CD4-positive, alpha-beta T cell treated with Interleukin-1 beta for 1 hour (primary cell): Measurements from ENCODE around the gene SPOP.

ENCODE experiments used
- DNase-seq, 2 donors: peaks; one replicate each; pipeline ENCODE4 v3.0.0-alpha.2; 2020 to 2022

SPOP gene

DNA sequence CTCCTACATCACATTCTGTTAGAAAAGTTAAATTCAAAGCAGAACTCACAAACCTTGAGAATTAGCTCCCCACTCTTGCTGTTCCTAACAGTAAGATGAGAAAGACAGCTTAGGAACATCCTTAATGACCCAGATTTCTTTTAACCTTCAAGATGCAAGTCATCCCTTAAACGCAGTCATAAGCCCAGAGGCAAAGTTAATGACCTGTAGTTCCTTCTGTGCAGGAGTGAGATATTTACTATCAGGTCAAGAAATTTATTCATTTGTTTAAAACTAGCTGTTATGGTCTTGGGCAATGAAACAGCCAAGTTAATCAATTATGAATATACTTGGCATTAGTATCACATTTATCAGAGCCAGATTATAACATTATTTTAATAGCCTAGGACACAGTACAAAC is 65.2 kb downstream of the SPOP start:
- no peak for DNase-seq

DNA sequence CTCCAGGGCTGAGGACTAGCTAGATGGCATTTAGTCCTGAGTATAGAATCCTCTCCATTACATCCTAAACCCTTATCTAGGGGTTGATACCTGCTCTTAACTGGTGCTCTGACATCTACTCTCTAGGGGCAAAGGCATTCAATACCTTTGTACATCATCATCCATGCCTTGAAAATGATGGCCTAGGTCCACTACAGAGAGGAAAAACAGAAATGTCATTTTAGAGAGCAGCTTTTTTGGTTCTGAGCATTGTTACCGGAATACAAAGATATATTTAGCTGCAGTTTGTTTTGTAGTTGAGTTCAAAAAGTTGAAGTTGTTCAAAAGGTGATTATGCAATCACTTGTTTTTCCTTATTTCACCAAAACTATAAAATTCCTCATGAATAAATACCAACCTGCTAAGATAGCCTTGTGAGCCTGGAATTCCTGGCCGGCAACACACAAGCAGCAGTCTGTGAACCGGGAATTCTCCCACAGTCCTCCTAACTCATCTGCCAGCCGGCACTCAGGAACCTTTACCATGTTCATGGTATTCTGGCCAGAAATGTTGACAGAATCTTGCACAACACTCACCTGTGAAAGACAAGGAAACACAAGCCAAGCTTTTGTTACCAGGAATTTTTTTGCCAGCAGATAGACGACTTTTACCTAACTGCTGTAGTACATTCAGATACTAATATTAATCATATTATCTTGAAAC is 66.9 kb downstream of the SPOP start:
- DNase-seq = no peak

DNA sequence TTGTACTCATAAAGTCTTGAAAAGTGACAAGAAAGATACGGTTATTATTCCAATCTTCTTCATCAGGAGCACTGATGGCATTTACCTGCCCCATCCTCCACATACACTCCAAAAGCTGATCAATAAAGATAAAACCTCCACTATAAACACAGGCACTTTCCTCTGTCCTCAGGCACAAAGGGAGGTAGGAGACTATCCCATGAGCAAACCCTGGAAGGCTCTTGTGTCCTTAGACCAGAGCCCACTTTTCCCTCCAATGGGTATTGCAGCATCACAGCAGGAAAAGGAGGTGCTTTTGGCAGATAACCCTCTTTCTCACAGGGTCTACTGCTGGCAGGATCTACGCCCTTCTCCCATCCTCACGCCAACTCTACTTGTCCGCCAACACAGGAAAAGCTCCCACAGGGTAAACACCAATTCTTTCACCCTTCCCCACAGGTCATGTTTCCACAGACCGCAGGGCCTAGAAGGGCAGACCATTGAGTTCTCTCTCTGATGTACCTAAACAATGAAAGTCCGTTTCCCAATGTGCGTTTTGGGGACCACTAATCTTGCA is 73.5 kb downstream of the SPOP start:
- no peak for DNase-seq

DNA sequence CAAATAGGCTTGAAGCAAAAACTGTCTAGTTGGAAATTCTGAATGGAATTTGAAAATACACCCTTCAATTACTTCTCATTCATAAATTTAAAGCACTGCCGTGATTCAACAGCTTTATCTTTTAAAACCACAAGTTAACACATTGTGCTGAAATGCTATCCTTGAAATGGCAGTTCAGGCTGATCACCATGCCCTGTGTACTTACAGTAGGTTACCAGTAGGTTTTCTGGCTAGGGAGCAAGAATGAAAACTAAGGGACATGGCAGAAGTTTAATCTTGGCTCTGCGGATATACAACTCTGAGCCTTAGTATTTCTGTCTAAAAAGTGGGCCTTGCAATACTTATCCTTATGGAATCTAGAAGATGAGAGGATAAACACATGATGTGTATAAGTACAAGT is 74.2 kb downstream of the SPOP start:
- DNase-seq = no peak

DNA sequence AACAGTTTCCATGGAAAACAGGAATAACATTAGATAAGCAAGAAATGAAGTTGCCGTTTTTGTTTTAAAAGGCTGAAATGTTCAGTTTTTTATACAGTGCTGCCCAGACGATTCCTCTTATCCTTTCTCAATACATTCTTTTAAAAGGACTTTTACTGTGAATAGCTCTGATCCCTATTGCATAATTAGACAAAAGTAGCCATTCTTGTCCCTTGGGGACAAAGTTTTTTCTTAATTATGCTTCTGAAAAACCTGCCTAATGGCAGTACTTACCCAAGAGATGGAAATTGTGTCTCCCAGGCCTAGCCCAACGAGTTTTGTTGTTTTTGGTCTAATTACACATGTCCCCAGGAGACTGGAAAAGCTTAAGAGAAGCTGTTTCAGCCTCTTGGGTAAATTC is 74.7 kb downstream of the SPOP start:
- DNase-seq = no peak

DNA sequence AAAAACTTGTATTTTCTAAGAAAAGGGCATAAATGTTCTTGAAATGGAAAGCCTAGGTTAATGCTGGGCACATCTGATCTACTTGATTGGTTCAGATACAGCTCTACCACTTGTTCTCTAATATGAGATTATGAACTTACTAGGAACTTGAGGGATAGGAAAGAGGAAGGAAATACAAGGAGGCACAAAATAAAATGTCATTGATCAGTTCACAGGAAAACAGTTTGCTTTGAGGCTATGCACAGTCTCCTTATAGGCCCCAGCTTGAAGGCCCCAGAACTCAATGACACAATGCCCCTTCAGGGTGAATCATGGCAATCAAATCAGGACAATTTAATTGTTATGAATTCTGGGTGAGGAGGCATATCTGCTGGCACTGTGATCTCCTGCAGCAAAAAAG is 75.1 kb downstream of the SPOP start:
- DNase-seq = no peak

DNA sequence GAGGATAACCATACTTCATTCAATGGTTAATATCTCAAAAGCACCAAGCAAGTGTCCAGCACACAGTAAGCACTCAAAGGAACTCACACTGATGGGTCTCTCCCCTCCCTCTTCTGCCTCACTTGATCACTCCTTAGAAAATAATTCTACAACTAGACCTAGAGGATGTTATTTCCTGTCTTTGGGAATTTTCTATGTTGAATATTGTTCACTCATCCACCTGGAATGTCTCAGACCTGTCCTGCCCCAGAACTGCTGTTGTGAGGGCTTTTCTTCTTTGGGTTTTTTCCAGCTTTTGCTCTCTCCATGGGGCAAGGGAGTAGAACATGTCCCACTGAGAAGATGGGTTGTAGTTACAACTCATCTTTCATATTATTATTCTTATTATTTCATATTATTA is 76.9 kb downstream of the SPOP start:
- DNase-seq = no peak

DNA sequence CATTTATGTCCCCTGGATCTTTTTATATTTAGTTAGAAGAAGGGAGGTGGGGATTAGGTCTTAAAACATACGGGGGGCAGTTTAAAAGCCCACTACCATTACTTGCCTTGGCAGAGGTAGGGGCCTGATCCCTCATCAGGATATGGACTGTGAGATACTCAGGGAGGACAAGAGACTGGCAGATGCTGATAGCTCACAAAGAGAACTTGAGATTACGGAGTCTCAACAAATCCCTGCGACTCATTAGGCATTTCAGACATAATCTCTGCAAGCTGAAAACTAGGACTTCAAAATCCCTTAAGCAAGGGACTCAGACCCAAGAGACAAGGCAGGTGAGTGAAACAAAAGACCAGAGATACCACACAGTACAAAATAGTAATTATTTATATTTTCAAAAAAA is 79.0 kb downstream of the SPOP start:
- DNase-seq = no peak

DNA sequence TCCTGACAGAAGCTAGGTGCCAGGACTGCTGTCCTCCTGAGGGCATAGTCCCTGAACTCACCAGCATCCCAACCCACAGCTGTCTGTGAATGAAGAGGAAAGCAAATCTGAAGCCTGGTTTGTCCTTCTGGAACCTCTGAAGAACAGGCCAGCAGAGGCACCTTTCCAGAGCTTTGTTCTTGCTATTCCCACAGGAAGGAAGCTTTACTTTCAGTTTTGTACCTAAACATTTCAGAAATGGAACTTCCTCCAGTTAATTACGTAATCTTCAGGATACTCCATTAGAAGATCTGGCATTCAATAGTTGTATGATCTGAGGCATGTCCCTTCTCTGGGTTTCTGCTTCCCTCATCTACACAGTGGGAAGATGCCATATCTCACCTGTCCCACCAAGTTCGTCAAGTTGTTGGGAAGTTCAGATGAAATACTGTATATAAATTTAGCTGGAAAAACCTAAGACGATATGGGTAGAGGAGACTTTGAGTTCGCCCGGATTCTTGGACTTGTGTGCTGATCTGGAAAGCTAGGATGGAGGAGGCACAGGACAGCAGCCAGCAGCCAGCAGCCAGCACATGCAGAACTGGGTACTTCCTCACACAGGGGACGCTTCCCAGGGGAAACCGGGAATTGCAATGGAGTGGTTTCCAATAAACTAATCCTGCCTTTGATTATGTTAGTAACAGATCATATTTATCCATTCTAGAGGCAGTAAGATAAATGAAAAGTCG is 79.8 kb downstream of the SPOP start:
- DNase-seq = no peak

DNA sequence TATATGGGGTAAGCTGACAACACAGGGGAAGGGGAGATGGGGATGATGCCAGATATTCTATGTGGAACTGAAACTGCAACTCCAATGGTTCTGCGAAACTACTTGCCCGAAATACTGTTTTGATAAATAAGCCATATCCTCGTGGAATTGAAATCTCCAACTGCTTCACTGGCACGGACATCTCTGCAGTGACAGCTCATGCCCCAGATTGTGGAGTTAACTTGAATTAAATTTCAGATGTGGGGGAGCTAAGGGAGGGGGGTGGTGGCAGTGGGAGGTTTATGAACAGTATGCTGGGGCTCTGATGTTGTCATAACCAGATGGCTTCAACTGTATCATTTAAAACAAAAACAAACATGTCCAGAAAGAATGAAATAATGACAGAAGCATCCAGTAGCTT is 80.5 kb downstream of the SPOP start:
- no peak for DNase-seq

DNA sequence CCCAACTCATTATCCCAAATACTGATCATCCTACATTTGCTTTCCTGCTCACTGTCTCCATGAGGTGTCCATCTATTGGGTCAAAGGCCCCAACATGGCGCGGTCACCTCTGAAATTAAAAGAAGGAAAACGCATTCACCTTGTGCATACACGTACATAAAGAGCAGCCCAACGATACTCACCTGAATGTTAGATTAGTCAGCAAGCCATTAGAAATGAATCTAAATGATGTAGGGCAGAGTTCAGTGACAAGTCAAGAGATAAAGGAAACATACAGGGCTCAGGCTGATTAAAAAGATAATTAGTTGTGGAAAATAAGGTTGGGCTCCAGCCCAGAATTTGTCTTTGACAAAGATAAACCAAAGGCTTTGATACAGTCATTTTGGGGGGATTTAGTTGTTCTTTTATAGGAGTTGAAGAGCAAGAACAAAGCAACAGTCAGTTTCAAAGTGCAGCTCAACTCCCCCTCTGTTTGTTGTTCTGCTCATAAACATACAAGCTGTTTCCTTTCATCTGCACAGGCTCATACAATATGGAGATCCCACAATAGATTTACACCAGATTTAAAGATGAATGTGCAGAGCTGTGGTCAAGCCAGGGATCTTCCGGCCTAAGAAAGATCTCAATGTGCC is 81.2 kb downstream of the SPOP start:
- no peak for DNase-seq

DNA sequence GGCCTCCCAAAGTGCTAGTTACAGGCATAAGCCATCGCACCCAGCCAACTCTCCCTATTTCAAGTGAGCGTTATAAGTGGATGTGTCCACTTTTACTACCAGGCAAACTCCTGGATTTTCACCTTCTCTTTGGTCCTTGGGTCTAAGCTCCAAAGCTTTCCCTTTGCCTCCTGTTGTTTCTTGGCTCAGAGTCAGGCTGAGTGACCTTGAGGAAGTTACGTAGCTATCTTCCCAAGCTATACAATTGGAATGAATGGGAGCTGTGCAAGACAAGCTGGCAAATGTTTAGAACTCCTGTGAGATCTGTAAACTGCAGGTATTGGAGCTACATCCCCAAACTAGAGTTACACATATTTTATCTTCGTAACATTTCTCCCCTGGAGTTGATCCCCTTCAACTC is 81.9 kb downstream of the SPOP start:
- no peak for DNase-seq

DNA sequence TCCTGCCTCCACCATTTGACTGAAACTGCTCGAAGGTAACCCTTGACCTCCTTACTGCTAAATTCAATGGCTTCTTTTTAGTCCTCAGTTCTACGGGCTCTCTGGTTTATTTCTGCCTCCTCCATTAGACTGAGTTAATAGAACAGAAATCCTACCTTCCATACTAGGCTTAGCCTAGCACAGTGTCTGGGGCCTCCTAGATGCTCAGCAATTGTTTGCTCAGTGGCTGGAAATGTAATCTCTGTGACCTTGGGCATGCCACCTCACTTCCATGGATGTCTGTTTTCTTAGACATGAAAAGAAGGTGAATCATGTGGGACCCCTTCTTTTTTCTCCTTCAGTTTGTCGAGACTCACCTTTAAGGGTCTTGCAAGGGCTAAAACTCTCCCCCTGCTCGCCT is 82.6 kb downstream of the SPOP start:
- no peak for DNase-seq

DNA sequence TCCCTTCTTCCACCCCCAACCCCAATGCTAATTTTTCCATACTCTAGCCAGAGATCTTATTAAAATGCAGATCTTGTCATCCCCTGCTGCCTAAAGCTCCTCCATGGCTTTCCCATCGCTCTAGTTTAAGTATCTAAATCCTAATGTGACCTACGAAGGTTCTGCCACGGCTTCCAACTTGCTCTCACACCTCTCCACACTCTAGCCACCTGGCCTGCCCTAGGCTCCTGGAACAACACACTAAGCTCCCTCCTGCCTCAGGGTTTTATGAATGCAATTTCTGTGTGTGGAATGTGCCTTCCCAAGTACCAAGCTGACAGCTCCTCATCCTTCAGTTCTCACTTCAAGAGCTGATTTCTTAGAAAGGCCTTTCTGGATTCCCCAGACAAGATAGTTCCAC is 85.6 kb downstream of the SPOP start:
- no peak for DNase-seq

DNA sequence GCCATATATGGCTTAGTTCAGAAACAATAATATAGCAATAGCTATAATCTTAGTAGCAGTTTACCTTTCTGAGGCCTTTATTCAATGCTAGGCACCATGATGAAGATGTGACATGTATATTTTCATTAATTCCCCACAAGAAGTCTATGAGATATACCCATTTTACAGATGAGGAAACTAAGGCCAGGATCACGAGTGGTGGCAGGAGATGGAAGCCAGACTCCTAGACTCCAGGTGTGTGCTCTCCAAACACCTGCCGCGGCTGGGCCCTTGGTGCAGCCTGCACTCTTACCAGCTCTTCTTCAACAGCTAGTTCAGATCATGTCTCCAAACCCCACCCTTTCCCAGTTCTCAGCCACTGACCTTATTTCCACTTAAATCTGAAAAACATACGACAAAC is 87.0 kb downstream of the SPOP start:
- DNase-seq = no peak

DNA sequence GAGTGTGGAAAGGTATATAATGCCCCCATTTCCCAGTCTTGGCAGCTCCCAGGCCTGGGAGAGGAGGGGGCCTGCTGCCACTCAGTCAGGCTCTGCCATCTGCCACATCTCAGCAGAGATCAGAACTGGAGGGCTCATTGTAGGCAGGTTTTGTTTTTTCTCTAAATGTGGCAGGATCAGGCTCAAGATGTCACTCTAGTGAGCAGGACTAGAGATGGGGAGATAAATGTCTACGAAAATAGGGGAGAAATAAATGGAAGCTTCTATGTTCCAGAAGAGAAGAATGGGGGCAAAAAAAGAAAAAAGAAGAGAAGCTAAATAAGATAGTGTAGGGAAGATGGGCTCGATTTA is 88.3 kb downstream of the SPOP start:
- no peak for DNase-seq

DNA sequence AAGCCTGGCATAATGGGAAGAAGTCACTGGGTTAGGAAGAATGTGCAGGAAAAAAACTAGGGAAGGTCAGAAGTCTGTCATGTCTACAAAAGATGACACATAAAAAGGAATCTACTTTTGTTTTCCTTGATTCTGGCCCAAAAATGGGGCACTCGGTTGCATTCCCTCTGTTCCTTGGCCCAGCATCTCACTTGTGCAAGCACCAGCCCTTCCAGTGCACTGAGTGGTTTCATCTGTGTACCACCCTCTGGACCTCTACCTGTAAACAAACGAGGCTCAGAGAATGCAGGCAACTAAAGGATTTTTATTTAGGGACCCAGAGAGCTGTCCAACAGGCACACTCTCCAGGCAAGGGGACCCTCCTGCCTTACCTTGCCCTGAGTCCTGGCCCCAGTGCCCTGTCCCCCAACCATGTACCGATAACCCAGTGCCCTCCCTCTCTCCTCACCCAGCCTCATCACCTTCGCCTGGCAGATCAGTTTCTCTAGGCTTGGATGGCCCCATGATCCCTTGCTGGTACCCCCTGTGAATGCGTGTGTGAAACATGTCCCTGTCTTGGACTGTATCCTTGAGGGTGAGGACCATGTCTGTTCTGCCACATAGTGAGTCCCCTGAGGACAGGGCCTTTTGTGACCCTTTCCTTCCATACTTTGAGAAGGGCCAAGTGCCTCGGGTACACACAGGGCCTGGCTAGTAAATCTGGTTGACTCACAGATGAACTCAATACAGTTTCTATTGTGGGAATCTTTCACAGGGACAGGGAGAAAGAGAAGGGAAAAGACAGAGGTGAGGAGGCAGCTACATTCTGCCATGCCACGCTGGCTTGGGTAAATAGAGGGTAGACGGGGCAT is 88.9 kb downstream of the SPOP start:
- no peak for DNase-seq

DNA sequence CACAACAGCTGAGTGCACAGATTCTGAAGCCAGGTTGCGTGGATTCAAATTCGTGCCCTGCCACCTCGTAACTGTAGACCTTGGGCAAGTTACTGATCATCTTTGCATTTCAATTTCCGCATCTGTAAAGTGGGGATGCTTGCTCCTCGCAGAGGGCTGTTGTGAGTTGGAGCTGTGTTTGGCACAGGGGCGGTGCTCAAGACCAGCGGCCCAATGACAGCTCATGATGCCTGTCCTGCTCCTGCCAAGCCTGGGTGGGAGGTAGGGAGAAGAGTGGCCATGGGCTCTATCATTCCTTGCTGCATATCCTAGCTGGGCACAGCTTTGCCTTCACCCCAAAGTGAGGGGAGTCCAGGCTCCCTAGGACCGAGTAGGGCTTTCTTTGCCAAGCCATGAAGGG is 89.6 kb downstream of the SPOP start:
- no peak for DNase-seq

DNA sequence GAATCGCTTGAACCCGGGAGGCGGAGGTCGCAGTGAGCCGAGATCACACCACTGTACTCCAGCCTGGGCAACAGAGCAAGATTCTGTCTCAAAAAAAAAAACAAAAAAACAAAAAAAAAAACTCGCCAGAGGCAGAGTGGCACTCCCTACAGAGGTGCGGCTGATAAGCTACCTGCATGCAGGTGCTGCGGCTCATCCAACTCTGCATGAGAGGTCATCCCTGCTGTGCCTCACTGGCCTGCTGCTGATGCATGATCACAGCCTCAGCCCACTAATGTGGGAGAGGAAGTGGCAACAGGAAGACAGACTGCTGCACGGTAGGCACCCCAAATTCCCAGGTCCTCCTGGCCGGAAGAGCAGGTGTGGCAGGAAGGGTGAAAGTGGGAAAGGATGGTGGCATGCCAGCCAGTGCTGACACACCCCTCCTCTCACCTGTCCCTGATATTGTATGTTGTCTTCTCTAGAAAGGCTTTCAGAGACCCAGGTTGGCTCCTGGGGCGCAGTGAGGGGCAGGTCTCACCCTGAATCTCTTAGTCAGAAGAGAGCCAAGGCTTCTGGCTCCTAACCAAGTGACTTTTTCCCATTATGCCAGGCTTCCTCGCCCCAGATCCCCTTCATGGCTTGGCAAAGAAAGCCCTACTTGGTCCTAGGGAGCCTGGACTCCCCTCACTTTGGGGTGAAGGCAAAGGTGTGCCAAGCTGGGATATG is 90.4 kb downstream of the SPOP start:
- no peak for DNase-seq

DNA sequence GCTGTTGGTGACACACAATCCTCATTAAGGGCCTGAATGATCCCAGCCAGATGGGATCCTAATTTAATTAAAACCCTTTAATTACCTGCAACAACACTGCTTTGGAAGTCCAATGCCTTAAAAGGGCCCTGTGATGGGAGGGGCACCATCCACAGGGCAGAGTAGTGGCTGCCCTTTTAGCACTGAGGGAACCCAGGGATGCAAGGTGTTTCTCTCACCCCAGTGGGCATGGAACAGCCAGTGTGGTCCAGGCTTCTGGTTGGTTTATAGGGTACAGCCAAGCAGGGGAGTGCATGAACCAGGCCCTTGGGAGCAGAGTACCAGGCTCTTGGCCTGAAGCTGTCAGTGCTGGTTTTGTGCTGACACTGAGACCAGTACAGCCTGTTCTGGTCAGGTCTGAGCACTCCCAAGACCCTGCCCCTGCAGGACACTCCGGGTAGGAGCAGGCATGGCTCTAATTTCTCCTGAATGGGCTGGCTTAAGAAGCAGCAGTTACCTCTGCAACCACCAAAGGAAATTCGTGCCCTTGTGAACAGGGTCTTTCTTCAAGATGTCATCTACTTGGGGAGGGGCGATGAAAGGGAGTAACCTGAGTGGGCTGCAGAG is 92.4 kb downstream of the SPOP start:
- no peak for DNase-seq

DNA sequence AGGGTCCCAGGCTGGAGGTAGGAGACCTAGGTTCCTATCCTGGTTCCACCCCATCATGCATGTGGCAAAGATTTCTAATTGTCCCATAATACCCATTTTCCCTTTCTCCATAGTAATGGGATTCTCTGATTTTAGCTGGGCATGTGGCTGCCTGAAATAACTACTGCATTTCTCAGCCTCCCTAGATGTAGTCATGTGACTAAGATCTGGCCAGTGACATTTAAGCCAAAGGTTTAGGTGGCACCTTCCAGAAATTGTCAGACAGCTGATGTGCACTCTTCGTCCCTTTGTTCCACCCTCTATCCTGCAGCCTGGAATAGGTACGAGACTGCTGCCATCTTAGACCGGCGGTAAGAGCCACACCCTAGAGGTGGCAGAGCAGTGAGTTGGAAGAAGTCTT is 94.0 kb downstream of the SPOP start:
- no peak for DNase-seq

DNA sequence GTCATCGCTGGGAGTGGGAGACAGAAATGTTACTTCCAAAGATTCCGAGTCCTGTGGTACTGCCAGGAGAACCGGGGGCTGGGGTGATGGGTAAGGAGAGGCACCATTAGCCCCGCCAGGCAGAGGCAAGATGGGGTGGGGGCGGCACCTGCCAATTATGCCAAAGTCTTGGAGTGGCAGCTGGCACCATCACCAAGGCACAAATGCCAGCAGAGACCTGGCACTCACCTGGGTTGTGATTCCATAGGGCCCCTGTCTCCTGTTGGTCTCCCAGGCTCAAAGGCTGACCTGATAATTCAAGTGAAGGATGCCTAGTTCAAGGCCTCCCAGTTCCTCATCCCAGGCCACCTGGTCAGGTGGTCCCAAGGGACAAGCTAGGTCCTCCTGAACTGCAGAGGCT is 94.7 kb downstream of the SPOP start:
- DNase-seq = no peak
